ENCODE results near the gene CDO1.

- no peak for TF ChIP-seq POLR2A (IDR thresholded peaks at IDR 0.05; ENCODE audit: low read length)
- no peak for TF ChIP-seq GATA1 (IDR thresholded peaks at IDR 0.05; ENCODE audit: low read depth, low read length)
These were observed 40.6 kb upstream of the CDO1 start for GRCh38 chr5:115857057-115857479.
